NB4 (cell line): ENCODE measurements around the gene TRIM37.

Experiments
- CTCF ChIP-seq: IDR thresholded peaks from one replicate; pipeline ENCODE4 v1.5.1; 2012; ENCODE audit warnings: low read depth, low read length
- POLR2A ChIP-seq: IDR thresholded peaks from 2 replicates; pipeline ENCODE4 v1.6.1; 2011; ENCODE audit warnings: mild to moderate bottlenecking; ENCODE audit not compliant: insufficient read length; ENCODE audit errors: extremely low read depth

GRCh38 chr17:58932956-58933355 is 173.7 kb downstream of the TRIM37 start:
- TF ChIP-seq CTCF = no peak
- no peak for TF ChIP-seq POLR2A
